Inferior parietal cortex (tissue), 1 donor: ENCODE data around the gene IGFL2.
"Not testable (repeated sequence)": the region's sequence is repeated elsewhere in the genome, so short reads cannot be mapped to it uniquely, and the experiment has no call there.

Source experiments
- DNase-seq: peaks from one replicate; pipeline ENCODE4 v3.0.0-alpha.2; 2016; ENCODE audit errors: extremely low spot score

IGFL2 gene

GRCh38 chr19:46142294-46142693 lies 5.7 kb upstream of the IGFL2 start:
- DNase-seq, result no peak

GRCh38 chr19:46144756-46145155 lies 3.3 kb upstream of the IGFL2 start:
- no peak for DNase-seq

- DNase-seq, result no peak
These were observed 785 bp upstream of the IGFL2 start for GRCh38 chr19:46147166-46147740.

- DNase-seq, result no peak
These were observed 2.6 kb downstream of the IGFL2 start for GRCh38 chr19:46150606-46151005.

GRCh38 chr19:46155237-46155636 lies 7.2 kb downstream of the IGFL2 start:
- DNase-seq, result no peak

- no peak for DNase-seq
These were observed 11.6 kb downstream of the IGFL2 start for GRCh38 chr19:46159418-46160232.

- DNase-seq, result no peak
These were observed 12.3 kb downstream of the IGFL2 start for GRCh38 chr19:46160233-46160775.

- not testable (repeated sequence) for DNase-seq
These were observed 13.7 kb downstream of the IGFL2 start for GRCh38 chr19:46161642-46162257.

GRCh38 chr19:46162731-46163130 lies 14.7 kb downstream of the IGFL2 start:
- no peak for DNase-seq

- DNase-seq, result no peak
These were observed 25.9 kb downstream of the IGFL2 start for GRCh38 chr19:46173886-46174480.

- DNase-seq, result no peak
These were observed 28.2 kb downstream of the IGFL2 start for GRCh38 chr19:46176116-46176860.

GRCh38 chr19:46179076-46179759 lies 31.2 kb downstream of the IGFL2 start:
- DNase-seq, result no peak

GRCh38 chr19:46180701-46181387 lies 32.8 kb downstream of the IGFL2 start:
- DNase-seq, result no peak

GRCh38 chr19:46181388-46181779 lies 33.3 kb downstream of the IGFL2 start:
- DNase-seq, result no peak

GRCh38 chr19:46182476-46182875 lies 34.4 kb downstream of the IGFL2 start:
- DNase-seq, result no peak

- not testable (repeated sequence) for DNase-seq
These were observed 37.0 kb downstream of the IGFL2 start for GRCh38 chr19:46184775-46185710.

GRCh38 chr19:46186101-46186716 lies 38.2 kb downstream of the IGFL2 start:
- DNase-seq, result no peak

GRCh38 chr19:46186717-46187101 lies 38.7 kb downstream of the IGFL2 start:
- no peak for DNase-seq
